Neutrophil (primary cell): ENCODE measurements around the gene TTC12.

Source experiments
- H3K27ac ChIP-seq: fragments of 200-600 bp; sonication (generic); 2 replicates; pipeline ENCODE4 v1.5.1; 2016; ENCODE audit warnings: mild to moderate bottlenecking, moderate library complexity
- H3K27me3 ChIP-seq: fragments of 200-600 bp; sonication (generic); 2 replicates; pipeline ENCODE4 v1.6.0; 2016; ENCODE audit warnings: mild to moderate bottlenecking
- H3K36me3 ChIP-seq: fragments of 200-600 bp; sonication (generic); 2 replicates; pipeline ENCODE4 v1.5.1; 2017
- H3K4me1 ChIP-seq, 2 experiments: fragments of 200-600 bp in 1 of 2; sonication (generic) in 1 of 2; 1 replicate in 1 of 2; 2 replicates in 1 of 2; pipeline versions ENCODE4 v1.5.1 to v1.6.1; 2013 to 2016; ENCODE audit warnings: low read depth in 1 of 2, low read length in 1 of 2, mild to moderate bottlenecking in 1 of 2, moderate library complexity in 1 of 2; ENCODE audit not compliant: control insufficient read depth in 1 of 2, insufficient read depth in 1 of 2
- H3K4me3 ChIP-seq, 2 experiments: fragments of 200-600 bp in 1 of 2; sonication (generic) in 1 of 2; 1 replicate in 1 of 2; 2 replicates in 1 of 2; pipeline ENCODE4 v1.5.1; 2013 to 2016; ENCODE audit warnings: low read depth in 1 of 2, low read length in 1 of 2, mild to moderate bottlenecking in 1 of 2, moderate library complexity in 1 of 2
- H3K9me3 ChIP-seq: fragments of 200-600 bp; sonication (generic); 2 replicates; pipeline ENCODE4 v1.5.1; 2016
- CTCF ChIP-seq: fragments of 200-600 bp; sonication (generic); IDR thresholded peaks from 2 replicates; pipeline ENCODE4 v1.5.1; 2016; ENCODE audit warnings: antibody characterized with exemption

Gene TTC12

DNA sequence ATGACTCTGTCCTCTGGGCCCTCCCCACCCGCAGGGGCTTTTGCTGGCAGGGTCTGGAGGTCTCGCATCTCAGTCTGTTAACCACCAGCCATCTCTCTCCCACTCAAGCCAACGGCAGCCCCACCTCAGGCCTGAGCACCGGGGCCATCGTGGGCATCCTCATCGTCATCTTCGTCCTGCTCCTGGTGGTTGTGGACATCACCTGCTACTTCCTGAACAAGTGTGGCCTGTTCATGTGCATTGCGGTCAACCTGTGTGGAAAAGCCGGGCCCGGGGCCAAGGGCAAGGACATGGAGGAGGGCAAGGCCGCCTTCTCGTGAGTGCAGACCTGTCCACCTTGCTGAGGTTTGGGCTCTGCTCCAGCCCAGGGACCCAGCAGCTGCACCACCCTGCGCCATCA, 44.3 kb upstream of the TTC12 start:
- Histone ChIP-seq H3K4me1 (no peaks in the 10 kb centered on the region), H3K27me3 (peaks cover 3% of the 10 kb centered on the region), H3K4me3 (no peak overlapping the region), H3K36me3 (no peaks in the 10 kb centered on the region), H3K27ac (no peak overlapping the region), H3K9me3 (no peaks in the 10 kb centered on the region)
- TF ChIP-seq CTCF = no peak

DNA sequence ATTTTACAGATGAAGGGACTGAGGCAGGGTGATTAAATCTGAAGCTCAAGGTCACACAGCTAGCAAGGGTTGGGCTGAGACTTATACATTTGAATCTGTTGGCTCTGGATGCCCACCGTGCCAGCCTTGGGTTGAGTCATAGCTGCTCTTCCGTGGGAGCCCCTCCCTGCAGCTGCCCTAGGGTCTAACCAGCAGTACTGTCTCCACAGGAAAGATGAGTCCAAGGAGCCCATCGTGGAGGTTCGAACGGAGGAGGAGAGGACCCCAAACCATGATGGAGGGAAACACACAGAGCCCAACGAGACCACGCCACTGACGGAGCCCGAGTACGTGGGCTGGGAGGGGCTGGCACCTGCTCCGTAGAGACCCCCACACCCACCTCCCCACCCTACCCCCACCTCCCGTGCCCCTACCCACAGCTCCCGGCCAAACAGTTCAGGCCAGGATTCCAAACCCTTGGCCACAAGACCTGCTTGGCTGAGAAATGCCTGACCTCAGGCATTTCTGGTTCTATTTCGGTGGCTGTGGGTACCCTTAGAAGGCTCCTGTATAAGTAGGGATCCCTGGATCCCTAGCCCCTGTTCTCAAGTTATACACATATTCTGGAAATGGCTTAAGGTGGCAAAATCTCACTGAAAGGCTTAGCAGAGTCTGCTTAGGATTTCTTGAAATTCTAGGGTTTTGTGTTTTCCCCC, 42.7 kb upstream of the TTC12 start:
- Histone ChIP-seq H3K4me1 (no peaks in the 10 kb centered on the region), H3K27me3 (no peaks in the 10 kb centered on the region), H3K36me3 (no peaks in the 10 kb centered on the region), H3K27ac (no peak overlapping the region), H3K9me3 (no peaks in the 10 kb centered on the region), H3K4me3 (no peak overlapping the region)
- no peak for TF ChIP-seq CTCF

DNA sequence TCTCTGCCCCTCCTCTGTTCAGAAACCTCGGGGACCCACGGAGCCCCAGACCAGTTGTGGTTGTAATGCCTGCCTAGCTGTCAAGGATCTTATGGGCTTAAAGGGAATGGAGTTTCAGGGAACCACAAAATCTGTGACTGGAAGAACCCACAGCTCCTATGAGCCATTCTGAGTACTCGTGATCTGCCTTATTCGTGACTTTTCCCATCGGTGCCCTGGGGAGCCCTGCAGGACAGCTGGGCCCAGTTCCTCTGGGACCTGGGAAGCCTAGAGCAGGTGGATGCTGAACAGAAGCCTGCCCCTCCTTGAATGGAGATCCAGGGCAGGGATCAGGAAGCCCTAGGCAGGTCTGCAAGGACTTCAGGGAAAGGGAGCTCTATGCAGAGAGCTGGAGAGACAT, 42.1 kb upstream of the TTC12 start:
- Histone ChIP-seq H3K4me3 (no peak overlapping the region), H3K36me3 (no peaks in the 10 kb centered on the region), H3K9me3 (no peaks in the 10 kb centered on the region), H3K27ac (no peak overlapping the region), H3K27me3 (no peaks in the 10 kb centered on the region), H3K4me1 (no peaks in the 10 kb centered on the region)
- TF ChIP-seq CTCF = no peak

GRCh38 chr11:113272927-113273615, 41.3 kb upstream of the TTC12 start:
- no peak for TF ChIP-seq CTCF
- H3K4me1 ChIP-seq = no peaks in the 10 kb centered on the region
- no peaks in the 10 kb centered on the region for H3K9me3 ChIP-seq
- no peaks in the 10 kb centered on the region for H3K27me3 ChIP-seq
- no peaks in the 10 kb centered on the region for H3K36me3 ChIP-seq
- no peak overlapping the region for H3K4me3 ChIP-seq
- no peak overlapping the region for H3K27ac ChIP-seq

DNA sequence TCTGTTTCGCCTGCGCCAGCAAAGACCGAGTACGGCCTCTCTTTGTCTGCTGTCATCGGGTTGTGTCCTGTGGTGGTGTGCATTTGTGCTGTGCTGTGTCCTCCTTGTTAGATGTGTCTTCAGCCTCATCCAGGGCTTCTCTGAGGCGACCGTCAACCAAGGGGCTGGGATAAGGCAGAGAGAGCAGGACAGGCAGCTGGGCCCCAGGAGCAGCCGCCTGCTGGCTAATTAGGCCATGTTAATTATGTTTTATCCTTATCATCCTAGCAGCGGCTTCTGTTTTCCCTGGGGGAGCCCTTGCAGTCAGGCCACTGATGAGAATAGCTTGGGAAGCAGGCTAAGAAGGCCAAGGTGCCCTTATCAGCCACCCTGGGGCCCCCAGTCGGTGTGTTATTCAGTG, 40.7 kb upstream of the TTC12 start:
- no peak overlapping the region for H3K27ac ChIP-seq
- no peak for TF ChIP-seq CTCF
- H3K27me3 ChIP-seq = no peaks in the 10 kb centered on the region
- H3K4me3 ChIP-seq = no peak overlapping the region
- no peaks in the 10 kb centered on the region for H3K9me3 ChIP-seq
- H3K4me1 ChIP-seq = no peaks in the 10 kb centered on the region
- H3K36me3 ChIP-seq = no peaks in the 10 kb centered on the region
